ENCODE results near the gene DCTN2. TPM values are rescaled to one million over a fixed set of nuclear protein-coding genes. Genes with fewer than 3 reads are reported as not detected.
"Not testable (repeated sequence)": the region's sequence is repeated elsewhere in the genome, so short reads cannot be mapped to it uniquely, and the experiment has no call there.

Gene DCTN2
- total and polyA plus RNA-seq, 2 donors, result 70.8 to 195 TPM

DNA sequence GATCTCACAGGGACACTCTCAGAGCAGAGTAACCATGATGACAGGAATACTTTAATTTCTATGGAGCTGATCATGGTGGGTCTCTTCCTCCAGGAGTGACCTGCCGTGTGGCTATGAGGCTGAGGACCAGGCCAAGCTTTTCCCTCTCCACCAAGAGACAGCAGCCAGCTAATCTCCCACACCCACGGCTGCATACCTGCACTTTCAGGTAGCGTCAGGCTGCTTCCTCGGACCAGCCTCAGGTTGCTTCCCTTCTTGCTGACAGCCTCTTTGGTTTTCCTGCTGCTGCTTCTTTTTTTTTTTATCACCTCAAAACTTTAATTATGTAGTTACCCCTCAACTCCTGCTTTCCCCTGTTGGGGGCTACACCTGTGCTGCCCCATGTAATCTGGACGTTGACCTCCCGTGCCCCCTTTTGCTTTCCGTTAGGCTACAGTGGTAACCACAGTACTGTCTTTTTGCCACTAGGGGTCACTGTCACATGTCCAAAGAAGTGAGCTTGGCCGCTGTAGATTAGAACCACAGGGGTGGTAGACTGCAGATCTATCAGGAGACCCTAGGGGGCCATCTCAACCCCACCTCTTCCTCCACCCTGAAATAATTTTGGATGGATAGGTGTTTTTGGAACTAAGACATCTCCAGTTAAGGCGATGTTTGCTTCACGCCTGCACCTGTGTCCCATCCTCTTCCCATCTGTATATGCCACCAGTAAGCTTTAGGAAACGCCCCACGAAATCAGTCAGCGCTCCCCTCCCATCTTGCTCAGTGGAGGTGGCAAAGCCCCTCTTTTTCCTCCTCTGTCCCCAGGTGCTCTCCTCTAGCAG, 36.2 kb upstream of the DCTN2 start:
- Histone ChIP-seq H3K36me3 (ENCODE audit: insufficient read depth) (no peaks in the 10 kb centered on the region), H3K4me3 (ENCODE audit: low read depth, low read length) (no peak overlapping the region), H3K27ac (ENCODE audit: low read depth) (no peak overlapping the region), H3K4me1 (ENCODE audit: insufficient read depth) (no peaks in the 10 kb centered on the region)
- DNase-seq (ENCODE audit: extremely low spot score), result peak; percentile 45
- 48% methylated on average over 13 of the region's 13 CpGs for WGBS

DNA sequence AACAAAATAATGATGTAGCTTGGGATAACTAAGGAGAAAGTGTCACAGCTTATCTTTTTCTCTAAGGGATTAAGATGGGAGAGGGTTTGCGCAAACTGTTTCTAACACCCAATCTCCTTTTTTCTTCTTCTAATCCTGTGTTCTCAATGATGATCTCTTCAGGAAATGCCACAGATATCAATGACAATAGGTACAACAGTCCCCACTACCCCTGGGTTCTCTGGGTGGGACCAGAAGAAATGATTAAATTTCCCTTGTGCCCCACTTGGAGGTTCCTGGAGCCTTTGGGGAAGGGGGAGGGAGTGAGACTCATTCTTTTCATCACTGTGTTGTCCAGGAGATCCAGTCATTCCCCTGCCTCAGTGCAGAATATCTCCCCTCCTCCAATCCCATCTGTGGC, 35.4 kb upstream of the DCTN2 start:
- H3K4me3 ChIP-seq (ENCODE audit: low read depth, low read length), result no peak overlapping the region
- no peaks in the 10 kb centered on the region for H3K4me1 ChIP-seq (ENCODE audit: insufficient read depth)
- no peaks in the 10 kb centered on the region for H3K36me3 ChIP-seq (ENCODE audit: insufficient read depth)
- DNase-seq (ENCODE audit: extremely low spot score), result no peak
- 95% methylated on average over 1 of the region's 1 CpG for WGBS
- no peak overlapping the region for H3K27ac ChIP-seq (ENCODE audit: low read depth)

DNA sequence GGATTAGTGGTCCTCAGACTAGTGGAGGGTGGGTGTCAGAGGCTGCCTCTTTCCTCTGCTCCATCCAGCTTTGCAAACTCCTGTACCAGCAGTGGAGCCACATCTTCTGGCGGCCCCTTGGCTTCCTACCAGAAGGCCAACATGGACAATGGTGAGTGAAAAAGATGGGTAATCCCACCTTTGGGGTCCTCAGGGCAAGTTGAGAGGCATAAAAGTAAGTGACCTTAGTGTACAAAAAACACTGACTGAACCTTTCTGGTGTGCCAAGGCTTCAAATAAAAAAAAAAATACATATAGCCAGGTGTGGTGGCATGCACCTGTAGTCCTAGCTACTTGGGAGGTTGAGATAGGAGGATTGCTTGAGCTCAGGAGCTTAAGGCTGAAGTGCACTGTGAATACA, 34.8 kb upstream of the DCTN2 start:
- no peaks in the 10 kb centered on the region for H3K4me1 ChIP-seq (ENCODE audit: insufficient read depth)
- no peaks in the 10 kb centered on the region for H3K36me3 ChIP-seq (ENCODE audit: insufficient read depth)
- no peak overlapping the region for H3K27ac ChIP-seq (ENCODE audit: low read depth)
- DNase-seq (ENCODE audit: extremely low spot score), result no peak
- 88% methylated on average over 1 of the region's 1 CpG for whole genome bisulfite sequencing
- no peak overlapping the region for H3K4me3 ChIP-seq (ENCODE audit: low read depth, low read length)

DNA sequence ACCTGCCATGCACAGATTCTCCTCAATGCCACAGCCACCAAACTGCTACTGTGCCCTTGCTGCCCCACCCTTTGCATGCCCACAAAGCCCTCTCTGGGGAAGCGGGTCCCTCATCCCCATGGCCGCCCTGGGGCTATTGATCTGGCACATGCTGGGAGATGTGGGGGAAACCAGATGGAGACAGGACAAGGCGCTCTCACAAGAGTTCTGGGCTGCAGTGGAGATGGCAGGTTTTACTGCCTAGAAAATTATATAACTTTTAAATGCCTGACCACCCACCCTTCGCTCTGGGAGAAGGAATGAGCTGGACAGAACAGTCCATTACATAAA, 33.4 kb upstream of the DCTN2 start:
- no peak overlapping the region for H3K27ac ChIP-seq (ENCODE audit: low read depth)
- H3K36me3 ChIP-seq (ENCODE audit: insufficient read depth), result no peaks in the 10 kb centered on the region
- DNase-seq (ENCODE audit: extremely low spot score), result no peak
- H3K4me3 ChIP-seq (ENCODE audit: low read depth, low read length), result no peak overlapping the region
- 84% methylated on average over 4 of the region's 4 CpGs for WGBS
- no peaks in the 10 kb centered on the region for H3K4me1 ChIP-seq (ENCODE audit: insufficient read depth)

DNA sequence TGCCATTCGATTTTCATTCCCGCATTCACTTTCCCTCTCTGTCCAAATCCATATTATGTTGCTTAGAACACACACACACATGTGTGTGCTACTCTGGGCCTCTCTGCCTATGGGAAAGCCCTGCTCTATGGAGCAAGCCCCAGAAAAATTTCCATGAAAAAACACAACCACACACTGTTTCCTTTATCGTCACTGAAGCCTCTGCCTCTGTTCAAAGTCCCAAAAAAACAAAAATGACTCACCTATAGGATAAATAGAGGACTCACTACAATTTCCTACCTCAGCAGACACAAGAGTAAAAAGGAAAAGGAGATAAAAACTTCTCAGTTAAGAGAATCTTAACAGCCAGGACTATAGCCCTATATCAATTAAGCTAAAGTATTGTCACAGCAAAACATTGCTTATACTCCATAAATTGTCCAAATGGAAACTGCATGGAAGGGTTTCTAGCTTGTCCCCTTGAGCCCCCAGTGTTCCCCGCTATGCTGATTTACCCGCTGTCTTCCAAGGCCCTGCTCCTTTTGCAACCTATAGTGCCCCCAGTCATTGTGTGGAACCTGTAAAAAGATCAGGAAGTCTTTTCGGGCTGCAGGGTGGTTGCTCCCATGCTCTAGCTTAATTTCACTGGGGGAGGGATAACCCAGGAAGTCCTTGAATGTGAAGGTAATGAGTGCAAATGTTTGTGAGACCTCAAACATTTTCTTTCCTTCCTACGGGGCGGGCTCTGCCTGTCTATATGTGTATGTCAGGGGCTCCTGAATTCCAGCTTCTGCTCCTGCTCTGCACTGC, 32.9 kb upstream of the DCTN2 start:
- Histone ChIP-seq H3K4me1 (ENCODE audit: insufficient read depth) (no peaks in the 10 kb centered on the region), H3K36me3 (ENCODE audit: insufficient read depth) (no peaks in the 10 kb centered on the region), H3K4me3 (ENCODE audit: low read depth, low read length) (no peak overlapping the region), H3K27ac (ENCODE audit: low read depth) (no peak overlapping the region)
- 88% methylated on average over 8 of the region's 8 CpGs for WGBS
- no peak for DNase-seq (ENCODE audit: extremely low spot score)

DNA sequence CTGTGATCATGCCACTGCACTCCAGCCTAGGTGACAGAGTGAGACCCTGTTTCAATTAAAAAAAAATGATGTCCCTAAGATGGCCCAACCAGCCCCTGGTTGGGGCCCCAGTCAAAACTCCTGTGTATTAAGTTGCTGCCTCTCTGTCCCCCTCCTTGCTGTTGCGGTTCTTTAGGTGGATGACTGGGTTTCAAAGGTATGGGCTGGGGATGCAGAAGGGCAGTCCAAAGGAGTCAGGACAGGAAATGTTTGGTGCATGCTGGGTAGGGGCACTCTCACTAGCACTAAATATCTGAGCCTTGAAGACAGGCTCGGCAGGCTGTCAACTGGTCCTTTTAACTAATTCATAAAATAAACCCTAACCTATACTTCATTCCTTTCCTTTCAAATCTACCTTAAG, 32.0 kb upstream of the DCTN2 start:
- H3K4me3 ChIP-seq (ENCODE audit: low read depth, low read length), result no peak overlapping the region
- 69% methylated on average over 2 of the region's 2 CpGs for WGBS
- no peaks in the 10 kb centered on the region for H3K36me3 ChIP-seq (ENCODE audit: insufficient read depth)
- no peak overlapping the region for H3K27ac ChIP-seq (ENCODE audit: low read depth)
- no peaks in the 10 kb centered on the region for H3K4me1 ChIP-seq (ENCODE audit: insufficient read depth)
- DNase-seq (ENCODE audit: extremely low spot score), result no peak

DNA sequence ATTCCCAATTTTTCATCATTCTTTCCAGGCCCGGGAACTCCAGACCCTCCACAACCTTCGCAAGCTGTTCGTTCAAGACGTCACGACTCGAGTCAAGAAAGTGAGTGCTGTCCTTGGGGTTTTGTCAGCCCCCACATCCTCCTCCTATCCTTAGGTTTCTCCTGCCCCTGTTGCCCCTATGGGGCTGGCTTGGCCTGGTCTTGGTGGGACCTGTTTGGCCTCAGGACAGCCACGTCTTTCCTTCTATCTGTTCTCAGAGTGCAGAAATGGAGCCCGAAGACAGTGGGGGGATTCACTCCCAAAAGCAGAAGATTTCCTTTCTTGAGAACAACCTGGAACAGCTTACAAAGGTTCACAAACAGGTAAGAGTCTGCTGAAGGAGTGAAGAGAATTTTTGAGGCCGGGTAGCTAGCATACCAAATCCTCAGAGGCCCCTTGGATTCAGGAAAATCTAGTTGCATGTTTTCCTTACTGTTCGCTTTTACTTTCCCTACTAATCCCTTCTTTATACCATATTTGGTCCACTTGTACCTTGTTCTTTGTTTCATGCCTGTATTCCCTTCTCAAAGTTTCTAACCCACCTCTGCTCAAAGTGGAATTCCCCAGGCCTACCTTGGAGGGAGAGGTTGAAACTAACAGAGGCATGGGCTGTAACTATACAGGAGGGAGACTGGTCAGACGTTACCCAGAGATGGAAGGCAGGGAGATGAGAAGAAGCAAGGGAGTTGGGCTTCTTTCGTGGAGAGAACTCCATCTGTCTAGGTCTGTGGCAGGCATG, 31.2 kb upstream of the DCTN2 start:
- no peak overlapping the region for H3K27ac ChIP-seq (ENCODE audit: low read depth)

DNA sequence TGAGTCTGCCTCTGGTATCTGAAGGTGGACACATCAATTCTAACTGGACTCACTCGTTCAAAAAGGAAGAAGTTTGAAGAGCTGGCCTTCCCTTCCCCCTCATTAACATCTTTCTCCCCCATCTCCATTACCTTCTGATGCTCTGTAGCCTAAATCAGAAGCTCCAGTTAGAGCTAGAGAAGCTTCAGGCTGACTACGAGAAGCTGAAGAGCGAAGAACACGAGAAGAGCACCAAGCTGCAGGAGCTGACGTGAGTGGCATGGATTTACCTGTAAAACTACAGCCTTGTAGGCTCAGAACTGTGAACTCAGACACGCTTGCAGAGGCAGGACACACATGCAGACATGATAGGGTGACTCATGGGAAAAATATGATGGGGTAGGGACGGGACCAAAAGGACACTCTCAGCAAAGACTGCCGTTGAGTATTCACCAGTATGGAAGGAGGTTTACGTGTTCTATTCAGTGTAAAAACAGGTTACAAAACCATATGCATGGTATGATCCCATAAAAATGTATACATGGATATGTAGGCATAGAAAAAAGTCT, 29.7 kb upstream of the DCTN2 start:
- DNase-seq (ENCODE audit: extremely low spot score), result no peak
- no peak overlapping the region for H3K4me3 ChIP-seq (ENCODE audit: low read depth, low read length)
- H3K27ac ChIP-seq (ENCODE audit: low read depth), result no peak overlapping the region
- H3K36me3 ChIP-seq (ENCODE audit: insufficient read depth), result no peaks in the 10 kb centered on the region
- WGBS, result 69% methylated on average over 9 of the region's 9 CpGs
- no peaks in the 10 kb centered on the region for H3K4me1 ChIP-seq (ENCODE audit: insufficient read depth)

More for the DNA sequence above, 31.2 kb upstream of the DCTN2 start:
- 82% methylated on average over 12 of the region's 12 CpGs for WGBS
- Histone ChIP-seq H3K36me3 (ENCODE audit: insufficient read depth) (no peaks in the 10 kb centered on the region), H3K4me1 (ENCODE audit: insufficient read depth) (no peaks in the 10 kb centered on the region), H3K4me3 (ENCODE audit: low read depth, low read length) (no peak overlapping the region)
- DNase-seq (ENCODE audit: extremely low spot score), result no peak

DNA sequence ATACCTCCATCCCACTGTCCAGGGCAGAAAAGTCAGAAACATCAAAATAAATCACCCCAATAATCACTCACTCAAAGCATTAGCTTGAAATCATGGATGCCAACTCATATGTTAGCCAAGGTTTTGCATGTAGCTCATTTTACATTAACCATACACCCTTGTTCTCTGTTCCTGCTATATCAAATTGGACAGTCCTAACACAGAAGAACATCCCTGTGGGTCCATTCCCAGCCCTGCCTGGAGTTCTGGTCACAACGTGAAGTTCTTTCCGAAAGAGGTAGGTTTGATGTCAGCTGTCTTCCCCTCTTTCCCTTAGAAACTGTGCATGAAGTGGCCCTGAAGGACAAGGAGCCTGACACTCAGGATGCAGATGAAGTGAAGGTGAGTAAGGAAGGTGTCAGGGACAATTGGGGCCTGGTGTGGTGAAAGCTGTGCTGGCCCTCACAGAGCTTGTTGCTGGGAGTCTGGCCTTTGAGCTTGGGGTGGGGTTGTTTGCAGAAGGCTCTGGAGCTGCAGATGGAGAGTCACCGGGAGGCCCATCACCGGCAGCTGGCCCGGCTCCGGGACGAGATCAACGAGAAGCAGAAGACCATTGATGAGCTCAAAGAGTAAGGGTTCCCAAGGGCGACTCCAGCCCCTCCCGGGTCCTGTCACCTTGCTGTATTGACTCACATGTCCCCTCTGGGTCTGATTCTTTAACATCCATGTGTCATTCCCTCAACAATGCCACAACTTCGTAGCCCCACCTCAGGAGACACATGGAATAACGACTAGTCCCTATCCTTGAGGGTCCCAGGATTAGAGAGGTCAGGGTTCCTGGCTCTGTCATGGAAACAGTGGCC, 29.0 kb upstream of the DCTN2 start:
- H3K27ac ChIP-seq (ENCODE audit: low read depth), result no peak overlapping the region
- no peaks in the 10 kb centered on the region for H3K36me3 ChIP-seq (ENCODE audit: insufficient read depth)
- no peak overlapping the region for H3K4me3 ChIP-seq (ENCODE audit: low read depth, low read length)
- no peaks in the 10 kb centered on the region for H3K4me1 ChIP-seq (ENCODE audit: insufficient read depth)
- no peak for DNase-seq (ENCODE audit: extremely low spot score)
- WGBS, result 84% methylated on average over 12 of the region's 12 CpGs

DNA sequence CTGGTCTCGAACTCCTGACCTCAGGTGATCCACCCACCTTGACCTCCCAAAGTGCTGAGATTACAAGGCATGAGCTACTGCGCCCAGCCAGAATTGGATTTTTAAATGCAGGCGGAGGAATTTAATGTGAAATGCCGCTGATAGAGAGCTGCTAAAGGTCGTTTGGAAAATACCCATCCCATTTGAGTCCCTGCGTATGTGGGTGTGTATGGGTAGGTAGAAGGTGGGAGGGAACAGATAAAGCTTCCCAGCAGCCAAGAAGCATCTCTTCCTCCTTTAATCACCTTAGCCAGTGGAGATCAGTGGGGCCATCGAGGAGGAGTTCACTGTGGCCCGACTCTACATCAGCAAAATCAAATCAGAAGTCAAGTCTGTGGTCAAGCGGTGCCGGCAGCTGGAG, 27.8 kb upstream of the DCTN2 start:
- Histone ChIP-seq H3K4me1 (ENCODE audit: insufficient read depth) (no peaks in the 10 kb centered on the region), H3K4me3 (ENCODE audit: low read depth, low read length) (no peak overlapping the region), H3K27ac (ENCODE audit: low read depth) (no peak overlapping the region), H3K36me3 (ENCODE audit: insufficient read depth) (no peaks in the 10 kb centered on the region)
- no peak for DNase-seq (ENCODE audit: extremely low spot score)
- 85% methylated on average over 10 of the region's 10 CpGs for WGBS

DNA sequence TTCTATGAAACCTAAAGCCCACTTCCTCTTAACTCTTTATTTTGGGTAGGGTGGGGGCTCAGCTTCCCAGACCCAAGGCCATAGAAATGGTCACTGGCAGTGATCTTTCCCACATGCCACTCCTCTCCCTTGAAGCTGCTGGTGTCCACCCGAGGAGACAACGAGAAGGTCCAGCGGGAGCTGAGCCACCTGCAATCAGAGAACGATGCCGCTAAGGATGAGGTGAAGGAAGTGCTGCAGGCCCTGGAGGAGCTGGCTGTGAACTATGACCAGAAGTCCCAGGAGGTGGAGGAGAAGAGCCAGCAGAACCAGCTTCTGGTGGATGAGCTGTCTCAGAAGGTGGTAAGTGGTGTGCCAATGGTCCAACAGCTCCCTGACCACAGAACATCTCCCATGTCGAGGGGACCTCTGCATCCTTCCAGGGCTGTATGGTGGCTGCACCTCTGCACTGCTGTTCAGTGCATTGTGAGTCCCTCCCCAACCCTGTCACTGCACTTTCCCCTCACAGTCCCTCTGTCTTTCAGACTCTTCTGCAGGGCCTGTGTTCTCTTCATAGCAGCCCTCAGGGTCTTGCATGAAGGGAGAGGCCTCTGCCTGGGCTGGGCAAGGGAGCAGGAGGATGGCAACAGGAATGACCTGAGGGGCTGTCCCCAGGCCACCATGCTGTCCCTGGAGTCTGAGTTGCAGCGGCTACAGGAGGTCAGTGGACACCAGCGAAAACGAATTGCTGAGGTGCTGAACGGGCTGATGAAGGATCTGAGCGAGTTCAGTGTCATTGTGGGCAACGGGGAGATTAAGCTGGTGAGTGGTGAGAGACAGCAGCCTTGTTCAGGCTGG, 25.2 kb upstream of the DCTN2 start:
- Histone ChIP-seq H3K4me1 (ENCODE audit: insufficient read depth) (no peaks in the 10 kb centered on the region), H3K36me3 (ENCODE audit: insufficient read depth) (no peaks in the 10 kb centered on the region), H3K4me3 (ENCODE audit: low read depth, low read length) (no peak overlapping the region), H3K27ac (ENCODE audit: low read depth) (no peak overlapping the region)
- WGBS, result 86% methylated on average over 12 of the region's 12 CpGs
- DNase-seq (ENCODE audit: extremely low spot score), result no peak

DNA sequence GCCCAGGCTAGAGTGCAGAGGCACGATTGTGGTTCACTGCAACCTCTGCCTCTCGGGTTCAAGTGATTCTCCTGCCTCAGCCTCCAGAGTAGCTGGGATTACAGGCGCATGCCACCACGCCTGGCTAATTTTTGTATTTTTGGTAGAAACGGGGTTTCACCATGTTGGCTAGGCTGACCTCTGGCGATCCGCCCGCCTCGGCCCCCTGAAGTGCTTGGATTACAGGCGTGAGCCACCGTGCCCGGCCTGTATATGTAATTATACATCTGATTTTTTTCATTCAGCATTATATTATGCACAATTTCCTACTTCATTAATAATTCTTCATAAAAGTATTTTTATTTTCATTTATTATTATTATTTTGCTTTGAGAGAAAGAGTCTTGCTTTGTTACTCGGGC, 23.4 kb upstream of the DCTN2 start:
- not testable (repeated sequence) for H3K36me3 ChIP-seq (ENCODE audit: insufficient read depth); H3K4me1 ChIP-seq (ENCODE audit: insufficient read depth); DNase-seq (ENCODE audit: extremely low spot score); H3K4me3 ChIP-seq (ENCODE audit: low read depth, low read length); H3K27ac ChIP-seq (ENCODE audit: low read depth)
- WGBS, result 84% methylated on average over 13 of the region's 13 CpGs
